NOMO-1 (cell line): ENCODE results near the gene FMO1.
"Not testable (repeated sequence)": the region's sequence is repeated elsewhere in the genome, so short reads cannot be mapped to it uniquely, and the experiment has no call there.

Experiments used
- DNase-seq, 2 experiments: peaks; one replicate each; lab custom pipeline; 2025; ENCODE audit not compliant: unreplicated experiment in 2 of 2; lab: John Stamatoyannopoulos, UW

The FMO1 gene

GRCh38 chr1:171231326-171231725 is 17.0 kb upstream of the FMO1 start:
- DNase-seq = no peak

GRCh38 chr1:171233183-171233582 is 15.1 kb upstream of the FMO1 start:
- no peak for DNase-seq

GRCh38 chr1:171236231-171236630 is 12.1 kb upstream of the FMO1 start:
- DNase-seq = not testable (repeated sequence)

- DNase-seq = no peak
Observed at GRCh38 chr1:171243878-171244277, 4.4 kb upstream of the FMO1 start.

GRCh38 chr1:171245458-171246064 is 2.7 kb upstream of the FMO1 start:
- DNase-seq = peak; percentile 2 to 38

- DNase-seq = no peak
Observed at GRCh38 chr1:171247501-171247900, 793 bp upstream of the FMO1 start.

GRCh38 chr1:171248841-171249240 is 547 bp downstream of the FMO1 start:
- no peak for DNase-seq

GRCh38 chr1:171250263-171250662 is 2.0 kb downstream of the FMO1 start:
- peak; percentile 2 to 31 for DNase-seq

GRCh38 chr1:171251042-171251951 is 3.0 kb downstream of the FMO1 start:
- DNase-seq = peak; percentile 12 to 45

- DNase-seq = no peak
Observed at GRCh38 chr1:171251952-171252300, 3.6 kb downstream of the FMO1 start.

- no peak for DNase-seq
Observed at GRCh38 chr1:171252482-171252881, 4.2 kb downstream of the FMO1 start.

GRCh38 chr1:171254859-171255258 is 6.6 kb downstream of the FMO1 start:
- DNase-seq = no peak

- no peak for DNase-seq
Observed at GRCh38 chr1:171256940-171257606, 8.8 kb downstream of the FMO1 start.

GRCh38 chr1:171257607-171258076 is 9.3 kb downstream of the FMO1 start:
- no peak for DNase-seq

GRCh38 chr1:171258429-171258828 is 10.1 kb downstream of the FMO1 start:
- DNase-seq = no peak

GRCh38 chr1:171258943-171259342 is 10.6 kb downstream of the FMO1 start:
- no peak for DNase-seq

GRCh38 chr1:171261336-171261735 is 13.0 kb downstream of the FMO1 start:
- DNase-seq = no peak

- DNase-seq = no peak
Observed at GRCh38 chr1:171263901-171264300, 15.6 kb downstream of the FMO1 start.

GRCh38 chr1:171265686-171266085 is 17.4 kb downstream of the FMO1 start:
- DNase-seq = peak in 1 of 2 experiments; percentile 24

- DNase-seq = no peak
Observed at GRCh38 chr1:171266930-171267329, 18.6 kb downstream of the FMO1 start.

- no peak for DNase-seq
Observed at GRCh38 chr1:171267391-171267790, 19.1 kb downstream of the FMO1 start.

- no peak for DNase-seq
Observed at GRCh38 chr1:171270806-171271205, 22.5 kb downstream of the FMO1 start.
